Stomach smooth muscle (tissue), 2 donors: Measurements from ENCODE around the gene PTGDS.

ENCODE experiments used
- H3K27ac ChIP-seq: one replicate; pipeline ENCODE4 v1.7.0; 2013; ENCODE audit warnings: mild to moderate bottlenecking, low read length, inconsistent platforms
- H3K27me3 ChIP-seq, 2 donors: one replicate each; pipeline ENCODE4 v1.7.0; 2013; ENCODE audit warnings: low read length in 2 of 2; ENCODE audit not compliant: insufficient read depth in 2 of 2, control insufficient read depth in 1 of 2
- H3K36me3 ChIP-seq, 2 donors: one replicate each; pipeline ENCODE4 v1.7.0; 2013; ENCODE audit warnings: low read length in 2 of 2; ENCODE audit not compliant: control insufficient read depth in 2 of 2, insufficient read depth in 2 of 2
- H3K4me1 ChIP-seq: one replicate; pipeline ENCODE4 v1.7.0; 2013; ENCODE audit warnings: low read length; ENCODE audit not compliant: control insufficient read depth, insufficient read depth
- H3K4me3 ChIP-seq, 2 donors: one replicate each; pipeline ENCODE4 v1.7.0; 2013; ENCODE audit warnings: low read length in 2 of 2
- H3K9ac ChIP-seq, 2 donors: one replicate each; pipeline ENCODE4 v1.7.0; 2013; ENCODE audit warnings: low read length in 2 of 2, mild to moderate bottlenecking in 1 of 2
- H3K9me3 ChIP-seq, 2 donors: one replicate each; pipeline ENCODE4 v1.7.0; 2013; ENCODE audit warnings: low read length in 2 of 2; ENCODE audit not compliant: control insufficient read depth in 2 of 2
- donor health status: healthy.
- donor health status: Pancreatic carcinoma.

The PTGDS gene

DNA sequence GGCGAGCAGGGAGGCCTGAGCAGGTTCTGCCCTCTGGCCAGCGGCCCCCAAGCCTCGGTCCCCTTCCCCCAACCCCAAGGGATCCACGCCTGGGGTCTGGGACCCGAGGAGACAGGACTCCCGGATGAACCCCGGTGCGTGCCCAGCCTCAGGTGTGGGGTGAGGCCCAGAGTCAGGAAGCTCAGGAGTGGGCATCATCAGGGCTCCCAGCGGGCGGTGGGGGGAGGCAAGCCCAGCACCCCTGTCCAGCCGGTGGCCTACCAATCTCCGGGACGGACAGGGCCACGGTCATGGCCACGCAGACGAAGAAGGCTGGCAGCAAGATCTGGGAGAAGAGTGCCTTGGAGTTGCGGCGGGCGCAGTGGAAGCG, 36.3 kb downstream of the PTGDS start:
- Histone ChIP-seq H3K36me3 (peaks cover 4 to 9% of the 10 kb centered on the region in 2 donors), H3K27me3 (no peaks in the 10 kb centered on the region), H3K27ac (no peak overlapping the region), H3K4me3 (no peak overlapping the region), H3K9ac (no peak overlapping the region), H3K9me3 (no peaks in the 10 kb centered on the region), H3K4me1 (no peaks in the 10 kb centered on the region)

DNA sequence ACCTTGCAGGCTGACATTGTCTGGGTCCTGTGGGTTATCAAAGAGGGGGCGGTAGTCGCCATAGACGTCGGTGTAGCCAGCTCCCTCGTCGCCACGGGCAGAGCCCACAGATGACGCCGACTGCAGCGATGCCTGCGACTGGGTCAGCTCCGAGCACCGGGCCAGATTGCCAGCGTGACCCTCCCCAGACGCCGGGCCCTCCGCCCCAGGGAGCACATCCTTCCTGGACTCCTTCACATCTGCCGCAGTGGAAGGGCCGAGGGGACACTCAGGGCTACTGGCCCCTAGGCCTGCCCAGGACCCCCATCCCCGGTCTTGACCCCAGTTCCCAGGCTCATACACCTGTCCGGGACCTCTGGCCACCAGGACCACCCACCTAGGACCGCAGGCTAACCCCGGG, 36.9 kb downstream of the PTGDS start:
- H3K4me1 ChIP-seq, result no peaks in the 10 kb centered on the region
- H3K4me3 ChIP-seq, result no peak overlapping the region
- H3K27ac ChIP-seq, result no peak overlapping the region
- no peaks in the 10 kb centered on the region for H3K9me3 ChIP-seq
- H3K36me3 ChIP-seq, result peaks cover 4 to 9% of the 10 kb centered on the region in 2 donors
- no peak overlapping the region for H3K9ac ChIP-seq
- H3K27me3 ChIP-seq, result no peaks in the 10 kb centered on the region

- H3K27me3 ChIP-seq, result no peaks in the 10 kb centered on the region
- no peak overlapping the region for H3K9ac ChIP-seq
- H3K27ac ChIP-seq, result no peak overlapping the region
- H3K9me3 ChIP-seq, result no peaks in the 10 kb centered on the region
- no peak overlapping the region for H3K4me3 ChIP-seq
- H3K4me1 ChIP-seq, result no peaks in the 10 kb centered on the region
- H3K36me3 ChIP-seq, result peaks cover 4 to 9% of the 10 kb centered on the region in 2 donors
Measured at GRCh38 chr9:137014776-137015539, 37.7 kb downstream of the PTGDS start.

DNA sequence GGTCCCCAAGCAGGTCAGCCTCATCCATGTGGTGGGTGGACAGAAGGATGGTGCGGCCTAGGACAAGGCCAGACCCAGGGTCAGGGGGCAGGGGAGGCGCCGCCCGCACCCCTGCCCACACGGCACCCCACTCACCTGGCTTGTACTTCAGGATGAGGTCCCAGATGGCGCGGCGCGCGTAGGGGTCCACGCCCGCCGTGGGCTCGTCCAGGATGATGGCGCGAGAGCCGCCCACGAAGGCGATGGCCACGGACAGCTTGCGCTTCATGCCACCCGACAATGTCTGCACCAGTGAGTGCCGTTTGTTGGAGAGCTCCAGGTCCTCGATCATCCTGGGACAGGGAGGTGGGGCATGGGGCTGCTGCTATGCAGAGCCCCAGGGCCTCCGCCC, 38.2 kb downstream of the PTGDS start:
- H3K36me3 ChIP-seq, result peaks cover 4 to 9% of the 10 kb centered on the region in 2 donors

GRCh38 chr9:137015976-137016375, 38.7 kb downstream of the PTGDS start:
- Histone ChIP-seq H3K27ac (no peak overlapping the region), H3K4me3 (no peak overlapping the region), H3K27me3 (no peaks in the 10 kb centered on the region), H3K9ac (no peak overlapping the region), H3K9me3 (no peaks in the 10 kb centered on the region), H3K36me3 (peaks cover 4 to 9% of the 10 kb centered on the region in 2 donors), H3K4me1 (no peaks in the 10 kb centered on the region)

More for the DNA sequence above, 38.2 kb downstream of the PTGDS start:
- Histone ChIP-seq H3K9ac (no peak overlapping the region), H3K4me3 (no peak overlapping the region), H3K4me1 (no peaks in the 10 kb centered on the region), H3K27me3 (no peaks in the 10 kb centered on the region), H3K9me3 (no peaks in the 10 kb centered on the region), H3K27ac (no peak overlapping the region)

DNA sequence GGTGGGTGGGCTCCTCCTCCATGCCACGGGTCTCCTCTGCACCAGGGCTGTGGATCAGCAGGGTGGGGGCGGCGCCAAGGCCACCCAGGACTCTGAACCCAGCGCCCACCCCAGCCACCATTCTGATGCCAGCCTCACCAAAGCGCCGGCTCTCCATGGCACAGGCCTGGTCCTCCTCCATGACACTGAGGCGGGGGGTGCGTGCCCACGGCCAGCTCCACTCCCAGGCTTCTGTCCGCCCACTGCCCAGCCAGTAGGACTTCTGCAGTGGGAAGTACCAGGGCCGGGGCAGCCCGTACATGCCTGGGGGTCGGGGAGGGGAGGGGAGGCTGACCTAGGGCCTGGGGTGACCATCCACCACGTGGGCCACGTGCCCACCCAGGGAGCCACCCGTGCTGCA, 39.1 kb downstream of the PTGDS start:
- Histone ChIP-seq H3K9me3 (no peaks in the 10 kb centered on the region), H3K4me1 (no peaks in the 10 kb centered on the region), H3K27me3 (no peaks in the 10 kb centered on the region), H3K9ac (no peak overlapping the region), H3K27ac (no peak overlapping the region), H3K36me3 (peaks cover 4 to 9% of the 10 kb centered on the region in 2 donors), H3K4me3 (no peak overlapping the region)

GRCh38 chr9:137017071-137017470, 39.8 kb downstream of the PTGDS start:
- H3K9ac ChIP-seq, result no peak overlapping the region
- H3K27me3 ChIP-seq, result no peaks in the 10 kb centered on the region
- H3K9me3 ChIP-seq, result no peaks in the 10 kb centered on the region
- no peak overlapping the region for H3K4me3 ChIP-seq
- H3K27ac ChIP-seq, result no peak overlapping the region
- H3K36me3 ChIP-seq, result peaks cover 4 to 9% of the 10 kb centered on the region in 2 donors
- H3K4me1 ChIP-seq, result no peaks in the 10 kb centered on the region

- Histone ChIP-seq H3K4me1 (no peaks in the 10 kb centered on the region), H3K4me3 (no peak overlapping the region), H3K36me3 (peaks cover 4 to 9% of the 10 kb centered on the region in 2 donors), H3K9me3 (no peaks in the 10 kb centered on the region), H3K9ac (no peak overlapping the region), H3K27ac (no peak overlapping the region), H3K27me3 (no peaks in the 10 kb centered on the region)
Measured at GRCh38 chr9:137017791-137018497, 40.6 kb downstream of the PTGDS start.

DNA sequence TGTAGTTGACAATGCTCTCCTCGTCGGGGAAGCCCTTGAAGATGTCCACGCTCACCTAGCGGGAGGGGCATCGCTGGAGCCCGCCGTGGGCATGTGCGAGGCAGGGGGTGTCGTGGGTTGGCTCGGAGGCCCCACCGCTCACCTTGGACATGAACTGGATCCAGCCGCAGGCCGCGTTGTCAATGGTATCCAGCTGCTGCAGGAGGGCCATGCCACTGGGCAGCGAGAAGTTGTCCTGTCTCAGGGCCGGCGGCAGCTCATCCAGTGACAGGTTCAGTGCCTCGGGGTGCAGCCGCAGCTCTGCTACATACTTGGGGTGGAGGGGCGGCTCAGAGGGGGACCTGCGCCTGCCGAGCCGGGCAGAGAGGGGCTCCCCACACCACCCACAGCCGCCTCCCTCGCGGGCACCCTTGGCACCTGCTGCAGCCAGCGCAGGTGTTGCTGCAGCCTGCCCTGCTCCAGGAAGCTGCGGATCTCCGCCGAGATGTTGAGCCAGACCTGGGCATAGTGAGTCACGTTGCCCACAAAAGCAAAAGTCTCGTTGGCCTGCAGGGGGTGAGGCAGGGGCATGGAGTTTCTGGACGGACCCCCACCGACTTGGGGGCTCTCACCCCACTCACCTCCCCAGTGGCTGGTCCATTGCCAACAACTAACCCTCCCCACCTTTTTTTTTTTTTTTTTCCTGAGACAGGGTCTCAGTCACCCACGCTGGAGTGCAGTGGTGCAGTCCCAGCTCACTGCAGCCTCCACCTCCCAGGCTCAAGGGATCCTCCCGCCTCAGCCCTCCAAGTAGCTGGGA, 41.7 kb downstream of the PTGDS start:
- Histone ChIP-seq H3K9me3 (no peaks in the 10 kb centered on the region), H3K4me3 (no peak overlapping the region), H3K9ac (no peak overlapping the region), H3K27ac (no peak overlapping the region), H3K4me1 (no peaks in the 10 kb centered on the region), H3K27me3 (no peaks in the 10 kb centered on the region), H3K36me3 (peaks cover 4 to 9% of the 10 kb centered on the region in 2 donors)

- Histone ChIP-seq H3K27ac (no peak overlapping the region), H3K9ac (no peak overlapping the region), H3K36me3 (peaks cover 4 to 8% of the 10 kb centered on the region in 2 donors), H3K4me1 (peaks cover 2% of the 10 kb centered on the region), H3K27me3 (no peaks in the 10 kb centered on the region), H3K9me3 (no peaks in the 10 kb centered on the region), H3K4me3 (no peak overlapping the region)
Measured at GRCh38 chr9:137019891-137020683, 42.8 kb downstream of the PTGDS start.
